Measurements from ENCODE around the gene COMMD1.
"Not testable (repeated sequence)": the region's sequence is repeated elsewhere in the genome, so short reads cannot be mapped to it uniquely, and the experiment has no call there.

The COMMD1 gene

GRCh38 chr2:62089658-62090057 is 184.2 kb downstream of the COMMD1 start:
- no peak for DNase-seq

DNA sequence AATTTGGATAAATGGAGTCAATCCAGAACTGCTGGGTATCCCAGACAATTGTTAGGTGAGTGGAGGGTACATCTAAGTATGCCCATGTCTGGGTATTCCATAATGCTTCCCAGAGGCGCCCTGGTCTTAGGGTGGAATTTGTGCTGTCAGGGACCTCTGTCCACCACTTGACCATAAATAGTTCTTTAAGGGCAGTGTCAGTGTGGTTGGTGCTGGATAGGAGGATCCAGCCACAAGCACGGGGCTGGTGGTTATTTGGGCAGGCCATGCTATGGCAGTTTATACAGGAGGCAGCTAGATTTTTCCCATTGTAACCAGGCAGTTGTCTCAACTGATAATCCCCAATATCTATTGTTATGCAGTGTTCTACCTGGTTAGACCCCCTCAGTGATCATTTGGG is 186.0 kb downstream of the COMMD1 start:
- no peak for DNase-seq

DNA sequence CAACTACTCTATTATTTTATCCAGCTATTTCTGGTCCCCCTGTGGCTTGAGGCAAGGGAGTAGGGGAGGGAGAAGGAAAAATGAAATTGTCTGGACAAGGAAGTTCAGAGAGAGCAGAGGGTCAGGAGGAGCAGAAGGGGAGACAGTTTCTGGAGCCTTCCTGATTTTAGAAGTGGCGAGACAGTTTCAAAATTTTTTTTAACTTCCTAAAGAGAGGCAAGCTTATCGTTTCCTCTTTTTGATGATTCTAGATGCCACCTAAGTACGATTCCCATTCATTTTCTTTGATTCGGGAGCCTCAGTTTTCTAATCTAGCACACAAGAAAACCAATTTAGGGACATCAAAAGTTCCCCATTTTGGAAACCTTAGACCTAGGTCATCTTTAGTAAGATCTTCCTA is 193.6 kb downstream of the COMMD1 start:
- no peak for DNase-seq

GRCh38 chr2:62099523-62100175 is 194.2 kb downstream of the COMMD1 start:
- DNase-seq, result no peak

DNA sequence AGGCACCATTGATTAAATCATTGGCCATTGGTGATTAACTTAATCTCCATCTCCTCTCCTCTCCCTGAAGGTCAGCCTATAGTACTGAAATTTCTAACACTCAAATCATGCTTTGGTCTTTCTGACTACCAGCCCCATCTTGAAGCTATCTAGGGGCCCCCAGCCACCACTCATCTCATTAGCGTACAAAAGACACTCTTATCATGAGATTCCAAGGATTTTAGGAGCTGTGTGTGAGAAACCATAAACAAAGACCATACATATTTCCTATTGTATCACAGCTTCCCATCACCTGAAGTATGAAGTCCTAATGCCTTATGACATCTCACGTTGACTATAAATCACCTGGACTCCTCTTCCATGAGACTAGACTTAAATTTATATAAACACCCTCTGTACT is 196.4 kb downstream of the COMMD1 start:
- DNase-seq, result no peak

DNA sequence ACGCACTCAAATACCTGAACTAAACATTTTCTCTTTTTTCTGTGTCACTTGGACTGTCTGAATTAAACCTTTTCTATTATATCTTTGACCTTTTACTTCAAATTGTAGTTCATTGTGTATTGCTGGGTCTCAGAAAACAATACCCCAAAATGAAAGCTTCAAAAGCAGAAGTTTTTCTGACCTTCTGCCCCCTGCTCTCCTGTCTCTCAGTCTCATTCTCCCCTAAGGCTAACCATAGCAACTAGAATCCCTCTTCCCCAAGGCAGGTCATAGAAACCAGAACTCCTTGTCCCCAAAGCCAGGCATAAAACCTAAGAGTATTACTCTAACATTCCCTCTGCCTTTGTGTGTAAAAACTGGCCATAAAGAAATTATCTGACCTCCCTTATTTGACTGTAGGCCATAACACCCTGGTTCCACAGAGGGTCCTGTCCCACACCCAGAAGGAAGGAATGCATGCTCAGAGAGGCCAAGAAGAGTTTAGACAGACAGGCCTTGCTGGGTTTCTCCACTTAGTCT is 197.0 kb downstream of the COMMD1 start:
- DNase-seq, result no peak

GRCh38 chr2:62109554-62109953 is 204.1 kb downstream of the COMMD1 start:
- no peak for DNase-seq

DNA sequence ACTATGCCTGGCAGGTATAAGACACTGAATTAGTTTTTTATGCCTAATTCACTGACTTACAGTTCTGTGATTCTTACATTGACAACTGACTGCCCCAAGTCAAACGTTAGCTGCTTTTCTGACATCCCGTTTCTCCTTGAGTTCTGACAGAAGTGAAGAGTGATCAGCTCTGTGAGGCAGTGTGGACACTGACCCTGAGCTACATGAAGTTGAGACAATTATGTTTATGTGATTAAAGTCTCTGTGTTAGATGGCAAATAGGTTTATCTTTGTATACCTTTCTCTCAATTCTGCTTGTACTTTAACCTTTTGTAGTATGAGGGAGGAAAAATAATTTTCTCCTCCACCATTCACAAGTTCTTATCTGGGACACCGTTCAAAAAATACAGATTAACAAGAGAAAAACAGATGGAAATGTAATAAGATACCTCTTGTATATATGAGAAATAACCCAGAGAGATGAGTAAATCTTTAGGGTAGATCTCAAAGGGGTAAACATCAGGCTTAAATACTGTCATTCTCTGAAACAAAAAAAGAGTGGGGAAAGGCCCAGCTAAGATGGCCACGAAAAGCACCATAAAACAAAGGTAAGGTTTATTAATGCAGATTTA is 205.0 kb downstream of the COMMD1 start:
- no peak for DNase-seq

GRCh38 chr2:62112179-62112578 is 206.7 kb downstream of the COMMD1 start:
- no peak for DNase-seq

DNA sequence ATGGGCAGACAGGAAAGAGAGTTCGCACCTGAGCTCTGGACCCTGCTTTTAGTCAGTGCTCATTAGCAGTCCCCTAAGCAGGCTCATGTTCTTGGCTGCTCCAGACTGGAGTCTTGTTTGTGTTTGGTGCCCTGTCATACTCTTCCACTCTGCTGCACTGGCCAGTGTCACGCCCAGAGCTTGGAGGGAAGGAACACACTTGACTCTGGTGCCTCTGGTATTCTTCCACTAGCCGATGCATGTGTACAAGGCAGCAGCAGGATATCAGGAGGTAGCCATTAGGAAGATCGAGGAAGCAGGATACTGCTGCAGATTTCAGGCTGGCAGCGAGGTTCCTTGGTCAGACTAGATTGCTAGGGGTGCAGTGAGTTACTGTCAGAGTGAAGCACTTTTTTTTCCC is 209.1 kb downstream of the COMMD1 start:
- DNase-seq, result no peak

DNA sequence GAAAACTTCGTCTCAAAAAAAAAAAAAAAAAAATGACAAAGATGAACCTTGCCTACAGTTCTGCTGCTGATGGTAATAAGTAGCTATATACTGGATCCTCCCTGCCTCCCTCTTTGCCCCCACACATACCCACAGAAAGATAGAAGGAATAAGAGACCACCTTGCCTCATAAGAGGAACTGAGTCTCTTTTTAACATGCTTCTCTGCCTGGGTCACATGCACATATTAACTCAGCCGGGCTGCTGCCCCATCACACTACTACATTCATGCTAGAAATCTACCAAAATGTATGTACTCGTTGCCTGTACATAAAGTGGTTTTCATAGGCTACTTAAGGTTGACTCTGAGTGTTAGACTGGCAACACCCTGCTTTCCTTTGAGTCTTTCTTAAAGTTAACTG is 211.5 kb downstream of the COMMD1 start:
- DNase-seq, result no peak

DNA sequence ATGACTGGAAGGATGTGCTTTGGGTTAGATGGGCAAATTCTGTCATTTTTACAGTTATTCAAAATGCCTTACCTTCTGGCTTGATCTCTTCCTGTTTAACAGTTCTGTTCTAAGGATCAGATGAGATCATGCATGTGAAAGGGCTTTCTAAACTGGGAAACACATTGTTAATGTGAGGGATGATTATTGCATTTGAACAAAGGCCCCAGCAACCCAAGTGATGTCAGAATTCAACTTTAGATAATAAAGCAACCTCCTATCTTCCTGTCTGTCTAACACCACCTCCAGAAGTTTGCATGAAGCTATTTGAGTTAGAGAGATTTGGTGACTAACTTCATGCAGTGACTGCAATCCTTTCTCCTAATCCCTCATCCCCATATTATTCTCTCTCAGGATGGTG is 212.7 kb downstream of the COMMD1 start:
- no peak for DNase-seq

- no peak for DNase-seq
These were observed 214.0 kb downstream of the COMMD1 start for GRCh38 chr2:62119311-62119974.

DNA sequence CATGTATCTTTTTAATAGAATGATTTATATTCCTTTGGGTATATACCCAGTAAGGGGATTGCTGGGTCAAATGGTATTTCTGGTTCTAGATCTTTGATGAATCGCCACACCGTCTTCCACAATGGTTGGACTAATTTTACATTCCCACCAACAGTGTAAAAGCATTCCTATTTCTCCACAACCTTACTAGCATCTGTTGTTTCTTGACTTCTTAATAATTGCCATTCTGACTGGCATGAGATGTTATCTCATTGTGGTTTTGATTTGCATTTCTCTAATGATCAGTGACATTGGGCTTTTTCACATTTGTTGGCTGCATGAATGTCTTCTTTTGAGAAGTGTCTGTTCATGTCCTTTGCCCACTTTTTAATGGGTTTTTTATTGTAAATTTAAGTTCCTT is 220.8 kb downstream of the COMMD1 start:
- not testable (repeated sequence) for DNase-seq

GRCh38 chr2:62133320-62133823 is 227.9 kb downstream of the COMMD1 start:
- DNase-seq, result no peak

GRCh38 chr2:62136956-62137830 is 231.7 kb downstream of the COMMD1 start:
- no peak for DNase-seq

GRCh38 chr2:62140426-62141141 is 235.1 kb downstream of the COMMD1 start:
- DNase-seq, result no peak

DNA sequence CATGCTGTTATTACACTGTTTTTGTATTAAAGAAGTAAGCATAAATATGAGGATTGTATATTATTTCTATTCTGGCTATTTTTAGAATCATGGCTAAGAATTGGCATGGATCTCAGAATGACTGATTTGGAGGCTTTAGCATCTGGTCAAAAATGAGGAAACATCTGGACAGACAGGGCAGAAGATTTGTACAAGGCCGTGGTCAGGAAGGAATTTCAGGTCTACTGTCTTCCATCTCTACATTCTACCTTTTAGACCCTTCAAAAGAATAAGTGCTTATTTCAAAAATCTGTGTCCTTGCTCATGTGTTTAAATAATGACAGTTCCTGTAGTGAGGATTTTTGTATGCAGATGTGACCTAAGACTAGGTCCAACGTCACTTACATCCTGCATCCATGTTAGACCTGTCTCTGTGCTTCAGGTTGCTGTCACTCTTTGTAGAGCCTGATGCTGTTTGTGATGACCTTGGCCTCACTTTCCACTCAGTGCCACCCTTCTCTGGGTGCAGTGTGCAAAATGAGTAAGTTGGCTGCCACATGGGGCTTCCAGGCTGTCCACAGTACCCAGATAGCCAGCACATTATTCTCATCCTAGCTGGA is 235.8 kb downstream of the COMMD1 start:
- no peak for DNase-seq

GRCh38 chr2:62142054-62142453 is 236.6 kb downstream of the COMMD1 start:
- DNase-seq, result no peak

DNA sequence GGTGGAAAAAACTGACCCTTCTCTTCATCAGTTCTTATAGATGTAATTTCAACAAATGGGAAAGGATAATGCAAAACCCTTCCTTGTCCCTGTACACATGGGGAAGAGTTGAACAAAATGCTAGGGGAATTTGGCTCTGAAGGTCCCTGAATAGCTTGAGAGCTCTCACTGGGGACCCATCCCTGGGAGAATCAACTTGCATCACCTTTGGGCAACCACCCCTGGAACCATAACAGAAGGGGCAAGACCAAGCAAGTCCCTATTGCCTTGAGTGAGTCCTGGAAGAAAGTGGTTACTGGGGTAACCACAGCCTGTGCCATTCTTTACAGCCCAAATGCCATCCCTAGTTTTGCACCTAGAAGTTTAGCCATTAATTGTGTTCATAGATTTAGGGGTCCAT is 238.2 kb downstream of the COMMD1 start:
- no peak for DNase-seq

- DNase-seq, result no peak
These were observed 239.4 kb downstream of the COMMD1 start for GRCh38 chr2:62144689-62145477.

Measured in stimulated activated CD8-positive, alpha-beta memory T cell treated with anti-CD3 and anti-CD28 coated beads, Interleukin-4, amount 100 ng/mL, for 48 hours (primary cell).